NCI-H524 treated with DMSO at 0.1 percent for 48 hours (cell line): ENCODE results near the gene SPSB2.
"Not testable (repeated sequence)": the region's sequence is repeated elsewhere in the genome, so short reads cannot be mapped to it uniquely, and the experiment has no call there.

ENCODE experiments used
- DNase-seq: peaks from one replicate; lab custom pipeline; 2025; lab: John Stamatoyannopoulos, UW

Gene SPSB2

GRCh38 chr12:6899837-6900519 is 26.9 kb upstream of the SPSB2 start:
- DNase-seq, result no peak

DNA sequence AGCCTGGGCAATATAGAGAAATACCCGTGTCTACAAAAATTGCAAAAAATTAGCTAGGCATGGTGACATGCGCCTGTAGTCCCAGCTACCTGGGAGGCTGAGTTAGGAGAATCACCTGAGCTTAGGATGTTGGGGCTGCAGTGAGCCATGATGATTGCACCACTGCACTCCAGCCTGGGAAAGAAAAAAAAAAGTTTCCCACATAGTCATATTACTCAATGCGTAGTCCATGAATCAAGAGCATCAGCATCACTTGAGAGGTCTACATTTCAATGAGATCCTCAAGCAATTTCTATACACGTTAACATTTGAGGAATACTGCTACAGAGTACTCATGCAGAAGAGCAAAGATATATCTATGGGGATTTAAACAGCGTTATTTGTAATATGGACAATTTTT is 26.3 kb upstream of the SPSB2 start:
- no peak for DNase-seq

- DNase-seq, result no peak
These were observed 23.8 kb upstream of the SPSB2 start for GRCh38 chr12:6896846-6897435.

DNA sequence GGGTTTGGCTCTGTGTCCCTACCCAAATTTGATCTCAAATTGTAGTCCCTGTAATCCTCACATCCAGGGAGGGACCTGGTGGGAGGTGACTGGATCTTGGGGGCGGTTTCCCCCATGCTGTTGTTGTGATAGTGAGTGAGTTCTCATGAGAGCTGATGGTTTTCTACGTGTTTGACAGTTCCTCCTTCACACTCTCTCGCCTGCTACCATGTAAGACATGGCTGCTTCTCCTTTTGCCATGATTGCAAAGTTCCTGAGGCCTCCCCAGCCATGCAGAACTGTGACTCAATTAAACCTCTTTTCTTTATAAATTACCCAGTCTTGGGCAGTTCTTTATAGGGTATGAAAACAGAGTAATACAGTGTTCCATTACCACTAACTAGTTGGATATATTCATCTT is 21.2 kb upstream of the SPSB2 start:
- no peak for DNase-seq

DNA sequence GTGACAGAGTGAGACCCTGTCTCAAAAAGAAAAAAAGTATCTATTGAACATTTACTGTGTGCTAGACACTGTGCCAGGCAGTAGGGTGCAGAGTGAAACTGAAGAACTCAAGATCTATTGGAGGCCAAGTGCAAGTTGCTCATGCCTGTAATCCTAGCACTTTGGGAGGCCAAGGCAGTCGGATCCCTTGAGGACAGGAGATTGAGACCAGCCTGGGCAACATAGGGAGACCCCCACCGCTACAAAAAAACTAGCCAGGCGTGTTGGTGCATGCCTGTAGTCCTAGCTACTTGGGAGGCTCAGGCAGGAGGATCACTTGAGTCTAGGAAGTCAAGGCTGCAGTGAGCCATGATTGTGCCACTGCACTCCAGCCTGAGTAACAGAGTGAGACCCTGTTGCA is 19.6 kb upstream of the SPSB2 start:
- DNase-seq, result not testable (repeated sequence)

- no peak for DNase-seq
These were observed 18.5 kb upstream of the SPSB2 start for GRCh38 chr12:6891646-6892001.

GRCh38 chr12:6890789-6891645 is 17.9 kb upstream of the SPSB2 start:
- DNase-seq, result peak; percentile 53

GRCh38 chr12:6889775-6890573 is 16.9 kb upstream of the SPSB2 start:
- DNase-seq, result not testable (repeated sequence)

DNA sequence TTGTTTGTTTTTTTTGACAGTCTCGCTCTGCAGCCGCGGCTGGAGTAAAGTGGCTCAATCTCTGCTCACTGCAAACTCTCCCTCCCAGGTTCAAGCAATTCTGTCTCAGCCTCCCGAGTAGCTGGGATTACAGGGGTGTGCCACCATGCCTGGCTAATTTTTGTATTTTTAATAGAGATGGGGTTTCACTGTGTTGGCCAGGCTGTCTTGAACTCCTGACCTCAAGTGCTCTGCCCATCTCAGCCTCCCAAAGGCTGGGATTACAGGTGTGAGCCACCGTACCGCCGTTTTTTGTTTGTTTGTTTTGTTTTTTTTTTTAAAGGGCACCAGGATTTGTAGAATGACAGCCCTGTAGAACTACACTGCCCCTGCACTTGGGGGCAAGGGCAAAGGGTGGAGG is 15.7 kb upstream of the SPSB2 start:
- DNase-seq, result not testable (repeated sequence)

GRCh38 chr12:6888360-6888759 is 15.3 kb upstream of the SPSB2 start:
- DNase-seq, result no peak

DNA sequence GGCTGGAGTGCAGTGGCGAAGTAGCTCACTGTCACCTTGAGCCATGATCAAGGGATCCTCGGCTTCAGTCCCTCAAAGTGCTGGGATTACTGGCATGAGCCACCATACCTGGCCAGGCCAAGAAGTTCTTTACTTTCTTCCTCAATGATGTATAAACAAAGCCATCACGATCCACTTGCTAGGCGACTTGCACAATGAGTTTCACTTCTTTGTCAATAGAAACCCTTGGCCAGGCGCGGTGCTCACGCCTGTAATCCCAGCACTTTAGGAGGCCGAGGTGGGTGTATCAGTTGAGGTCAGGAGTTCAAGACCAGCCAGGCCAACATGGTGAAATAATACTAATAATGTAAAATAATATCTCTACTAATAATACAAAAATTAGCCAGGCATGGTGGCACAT is 14.4 kb upstream of the SPSB2 start:
- no peak for DNase-seq

GRCh38 chr12:6886206-6886999 is 13.3 kb upstream of the SPSB2 start:
- DNase-seq, result not testable (repeated sequence)

DNA sequence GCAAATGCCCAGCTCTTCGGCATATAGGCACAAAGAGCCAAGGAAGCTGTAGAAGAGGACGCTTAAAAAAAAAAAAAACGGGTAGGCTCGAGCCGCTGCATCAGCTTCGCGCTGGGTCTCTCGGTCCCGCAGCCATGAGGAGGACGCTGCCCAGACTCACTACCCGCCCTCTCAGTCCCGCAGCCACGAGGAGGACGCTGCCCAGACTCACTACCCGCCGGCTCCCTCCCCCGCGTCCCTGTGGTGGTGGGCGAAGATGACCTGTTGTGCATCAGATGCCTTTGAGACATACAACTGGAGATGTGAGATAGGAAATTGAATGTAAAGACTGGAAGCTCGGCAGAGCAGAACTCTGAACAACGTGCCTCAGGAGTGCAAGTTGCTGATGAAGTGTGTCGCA is 11.4 kb upstream of the SPSB2 start:
- no peak for DNase-seq

GRCh38 chr12:6883683-6884082 is 10.6 kb upstream of the SPSB2 start:
- no peak for DNase-seq

GRCh38 chr12:6883252-6883651 is 10.1 kb upstream of the SPSB2 start:
- no peak for DNase-seq

DNA sequence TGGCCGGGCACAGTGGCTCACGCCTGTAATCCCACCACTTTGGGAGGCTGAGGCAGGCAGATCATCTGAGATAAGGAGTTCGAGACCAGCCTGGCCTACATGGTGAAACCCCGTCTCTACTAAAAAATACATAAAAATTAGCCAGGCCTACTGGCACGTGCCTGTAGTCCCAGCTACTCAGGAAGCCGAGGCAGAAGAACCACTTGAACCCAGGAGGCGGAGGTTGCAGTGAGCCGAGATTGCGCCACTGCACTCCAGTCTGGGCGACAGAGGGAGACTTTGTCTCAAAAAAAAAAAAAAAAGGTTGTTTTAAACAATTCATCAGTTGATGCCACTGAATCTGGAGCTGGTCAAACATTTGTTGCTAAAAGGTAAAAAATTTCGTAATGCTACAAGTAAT is 6.7 kb upstream of the SPSB2 start:
- not testable (repeated sequence) for DNase-seq

DNA sequence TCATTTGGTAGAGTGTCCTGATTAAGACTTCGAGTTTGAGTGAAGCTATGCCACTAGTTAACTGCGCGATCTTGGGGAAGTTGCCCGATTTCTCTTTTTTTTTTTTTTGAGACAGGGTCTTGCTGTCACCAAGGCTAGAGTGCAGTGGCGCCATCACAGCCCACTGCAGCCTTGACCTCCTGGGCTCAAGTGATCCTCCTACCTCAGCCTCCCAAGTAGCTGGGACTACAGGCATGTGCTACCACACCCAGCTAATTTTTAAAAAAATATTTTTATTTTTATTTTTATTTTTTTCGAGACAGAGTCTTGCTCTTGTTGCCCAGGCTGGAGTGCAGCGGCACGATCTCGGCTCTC is 889 bp upstream of the SPSB2 start:
- not testable (repeated sequence) for DNase-seq

GRCh38 chr12:6872073-6873048 is 742 bp downstream of the SPSB2 start:
- DNase-seq, result no peak

GRCh38 chr12:6871052-6871957 is 1.8 kb downstream of the SPSB2 start:
- no peak for DNase-seq
